HuH-7.5 (cell line): ENCODE data around the gene XRCC5.
A peak's percentile ranks its signal among the peaks of the same experiment; 100 is the strongest.
"Not testable (repeated sequence)": the region's sequence is repeated elsewhere in the genome, so short reads cannot be mapped to it uniquely, and the experiment has no call there.

Experiments used
- DNase-seq: peaks from one replicate; pipeline ENCODE4 v3.0.0; 2011; ENCODE audit warnings: low spot score

XRCC5 gene

GRCh38 chr2:216119146-216119545 lies 10.0 kb downstream of the XRCC5 start:
- no peak for DNase-seq

- no peak for DNase-seq
Observed at GRCh38 chr2:216119986-216120385, 10.8 kb downstream of the XRCC5 start.

- no peak for DNase-seq
Observed at GRCh38 chr2:216121255-216121654, 12.1 kb downstream of the XRCC5 start.

GRCh38 chr2:216126943-216127342 lies 17.8 kb downstream of the XRCC5 start:
- no peak for DNase-seq

DNA sequence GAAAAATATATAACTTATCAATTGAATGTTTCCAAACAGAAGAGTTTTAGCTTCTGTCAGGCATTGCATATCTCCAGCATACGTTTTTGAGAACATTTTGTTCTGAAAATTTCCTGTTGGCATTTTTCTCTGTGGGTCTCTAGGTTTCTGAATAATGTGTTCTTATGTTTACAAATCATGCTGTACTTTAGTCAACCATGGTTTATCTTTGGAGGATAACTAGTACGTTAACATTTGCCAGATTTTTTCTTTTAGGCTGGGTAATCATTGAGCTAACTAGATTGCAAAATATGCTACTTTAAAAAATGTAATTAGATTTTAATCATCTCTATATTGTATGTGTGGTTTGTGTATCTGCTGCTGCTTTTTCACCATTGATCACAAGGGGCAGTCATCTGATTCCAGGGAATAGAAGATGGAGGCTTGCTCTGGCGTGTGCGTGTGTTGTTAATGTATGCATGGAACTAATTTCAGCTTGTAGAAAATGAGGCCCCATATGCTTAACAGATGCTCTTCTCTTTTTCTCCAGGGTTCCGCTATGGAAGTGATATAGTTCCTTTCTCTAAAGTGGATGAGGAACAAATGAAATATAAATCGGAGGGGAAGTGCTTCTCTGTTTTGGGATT lies 21.3 kb downstream of the XRCC5 start:
- no peak for DNase-seq

DNA sequence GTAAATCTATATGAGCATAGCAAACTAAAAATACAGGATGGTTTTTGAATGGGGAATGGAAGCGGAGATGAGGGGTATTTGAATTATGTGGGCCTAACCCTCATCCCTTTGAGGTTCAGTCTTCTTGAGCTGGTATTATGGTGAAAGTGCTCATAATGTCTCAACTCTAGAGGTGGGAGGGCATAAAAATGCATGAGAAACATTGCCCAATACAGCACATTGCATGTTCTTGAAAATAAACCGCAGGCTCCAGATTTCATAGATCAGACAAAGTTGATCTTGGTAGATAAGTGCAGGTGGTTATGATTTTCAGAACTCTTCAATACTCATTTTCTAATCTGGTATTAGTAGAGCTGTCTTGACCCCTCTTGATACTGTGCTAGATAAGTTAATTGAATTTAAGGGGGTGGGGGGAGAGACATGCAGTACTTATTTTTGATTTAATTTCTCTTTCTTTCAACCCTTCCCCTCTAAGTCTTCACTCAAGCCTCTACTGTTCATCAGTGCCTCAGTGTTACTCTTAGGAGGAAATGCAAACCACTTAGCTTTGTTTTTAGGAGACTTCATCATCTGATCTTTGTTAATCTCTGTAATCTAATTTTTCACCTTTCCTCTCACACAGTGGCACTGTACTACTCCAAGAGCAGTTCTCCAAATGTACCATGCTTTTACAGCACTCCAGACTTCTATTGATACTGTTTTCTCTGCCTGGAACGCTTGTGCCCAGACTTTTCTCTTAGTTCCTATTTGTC lies 22.2 kb downstream of the XRCC5 start:
- DNase-seq: no peak

DNA sequence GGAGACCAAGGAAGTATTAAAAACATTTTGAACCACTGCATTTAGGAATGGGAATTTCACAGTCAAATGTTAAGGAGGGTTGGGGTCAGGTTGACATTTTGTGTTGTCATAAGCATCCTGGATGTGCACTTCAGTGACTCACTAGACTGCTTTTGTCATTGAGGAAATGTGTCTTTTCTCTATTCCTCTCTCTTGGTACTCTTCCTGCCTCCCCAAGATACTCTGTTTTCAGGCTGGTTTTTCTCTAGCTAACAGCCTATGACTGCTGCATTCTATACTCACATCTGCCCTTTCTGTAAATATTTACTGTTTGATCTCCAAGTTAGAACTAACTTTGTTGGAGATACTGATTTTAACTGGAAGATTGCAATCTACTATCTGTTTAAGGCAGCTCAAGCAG lies 23.4 kb downstream of the XRCC5 start:
- no peak for DNase-seq

DNA sequence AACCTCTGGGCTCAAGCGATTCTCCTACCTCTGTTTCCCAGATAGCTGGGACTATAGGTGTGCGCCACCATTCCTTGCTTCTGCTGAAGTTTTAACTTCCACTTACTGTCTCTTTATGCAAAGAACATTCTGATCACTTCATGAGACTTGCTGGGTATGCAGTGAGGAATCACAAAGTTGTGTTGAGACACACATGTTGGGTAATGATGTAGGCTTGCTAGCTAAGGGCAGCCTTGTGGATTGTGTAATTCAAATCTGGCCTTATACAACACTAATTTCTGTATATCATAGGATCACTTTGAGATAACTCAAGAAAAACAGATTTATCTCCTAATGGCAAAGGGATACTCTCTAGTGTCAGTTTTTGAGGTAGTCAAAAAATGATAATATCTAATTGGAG lies 24.2 kb downstream of the XRCC5 start:
- DNase-seq: no peak

- no peak for DNase-seq
Observed at GRCh38 chr2:216134958-216135541, 25.9 kb downstream of the XRCC5 start.

GRCh38 chr2:216139884-216140283 lies 30.7 kb downstream of the XRCC5 start:
- DNase-seq: peak; percentile 13

DNA sequence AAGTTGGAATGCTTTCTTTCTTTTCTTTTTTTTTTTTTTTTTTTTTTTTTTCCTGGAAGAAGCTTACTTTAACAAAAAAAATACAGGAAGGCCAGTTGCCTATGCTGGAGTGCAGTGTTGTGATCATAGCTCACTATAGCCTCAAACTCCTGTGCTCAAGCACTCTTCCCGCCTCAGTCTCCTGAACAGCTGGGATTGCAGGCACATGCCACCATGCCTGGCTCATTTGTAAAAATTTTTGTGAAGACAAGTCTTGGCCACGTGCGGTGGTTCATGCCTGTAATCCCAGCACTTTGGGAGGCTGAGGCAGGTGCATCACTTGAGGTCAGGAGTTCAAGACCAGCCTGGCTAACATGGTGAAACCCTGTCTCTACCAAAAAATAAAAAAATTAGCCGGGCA lies 32.4 kb downstream of the XRCC5 start:
- DNase-seq: not testable (repeated sequence)

DNA sequence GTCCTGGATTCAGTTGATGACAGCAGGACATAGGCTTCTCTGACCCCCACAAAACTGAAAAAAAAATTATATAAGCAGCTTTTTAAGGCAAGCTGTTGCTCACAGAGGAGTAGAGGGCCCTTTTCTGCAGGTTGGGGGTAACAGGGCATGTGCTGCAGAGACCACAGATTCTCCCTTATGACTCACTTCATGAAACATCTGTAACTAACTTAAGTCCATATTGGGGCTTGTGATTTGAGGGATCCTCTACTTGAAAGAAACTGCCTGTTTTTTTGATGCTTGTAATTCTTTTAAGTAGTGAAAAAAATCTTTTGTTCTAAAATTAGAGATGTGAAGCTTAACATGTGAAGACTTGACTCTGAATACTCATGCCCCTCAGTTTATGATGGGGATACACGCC lies 33.4 kb downstream of the XRCC5 start:
- no peak for DNase-seq

GRCh38 chr2:216144372-216144771 lies 35.2 kb downstream of the XRCC5 start:
- no peak for DNase-seq

GRCh38 chr2:216144857-216145256 lies 35.7 kb downstream of the XRCC5 start:
- DNase-seq: no peak

GRCh38 chr2:216146573-216146972 lies 37.4 kb downstream of the XRCC5 start:
- no peak for DNase-seq

- no peak for DNase-seq
Observed at GRCh38 chr2:216147172-216148131, 38.3 kb downstream of the XRCC5 start.

DNA sequence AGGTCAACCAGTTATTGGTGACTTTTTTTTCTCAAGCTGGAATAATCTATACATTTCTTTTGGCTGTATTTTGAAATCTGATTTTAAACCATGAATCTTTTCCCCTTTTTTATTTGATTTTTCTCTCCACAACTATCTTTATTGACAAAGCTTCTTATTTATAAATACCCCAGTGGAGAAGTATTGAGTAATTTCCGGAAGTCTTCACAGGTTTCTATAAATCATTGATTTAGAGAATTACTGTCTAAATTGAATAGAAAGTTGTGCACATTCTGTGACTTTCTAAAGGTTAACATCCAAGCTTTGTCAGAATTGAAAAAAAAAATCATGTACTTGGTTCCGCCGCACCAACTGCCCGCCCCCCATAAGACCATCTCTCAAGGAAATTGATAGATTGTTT lies 39.8 kb downstream of the XRCC5 start:
- DNase-seq: no peak

DNA sequence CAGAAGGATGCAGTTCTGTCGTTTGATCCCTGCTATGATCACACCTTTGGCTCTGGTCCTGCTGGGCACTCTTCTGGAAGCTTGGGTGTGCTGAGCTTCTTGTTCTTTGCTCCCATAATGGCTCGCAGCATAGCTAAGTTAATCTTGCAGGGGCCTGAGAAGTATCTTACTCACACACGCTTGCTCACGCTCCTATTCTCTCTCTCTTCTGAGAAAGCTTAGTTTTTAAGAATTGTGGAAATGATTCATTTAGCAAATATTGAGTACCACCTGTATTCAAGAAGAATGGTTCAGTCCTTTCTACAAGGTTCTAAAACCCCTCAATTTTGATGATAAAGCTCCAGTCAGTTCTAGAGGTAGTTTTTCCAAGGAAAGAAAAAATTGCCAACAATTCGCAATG lies 40.6 kb downstream of the XRCC5 start:
- no peak for DNase-seq

GRCh38 chr2:216151313-216152025 lies 42.3 kb downstream of the XRCC5 start:
- no peak for DNase-seq

GRCh38 chr2:216155954-216156353 lies 46.8 kb downstream of the XRCC5 start:
- DNase-seq: no peak

- DNase-seq: no peak
Observed at GRCh38 chr2:216156822-216157221, 47.7 kb downstream of the XRCC5 start.

- no peak for DNase-seq
Observed at GRCh38 chr2:216159144-216159543, 50.0 kb downstream of the XRCC5 start.
